ENCODE data around the gene SPINK14.

SPINK14 gene

DNA sequence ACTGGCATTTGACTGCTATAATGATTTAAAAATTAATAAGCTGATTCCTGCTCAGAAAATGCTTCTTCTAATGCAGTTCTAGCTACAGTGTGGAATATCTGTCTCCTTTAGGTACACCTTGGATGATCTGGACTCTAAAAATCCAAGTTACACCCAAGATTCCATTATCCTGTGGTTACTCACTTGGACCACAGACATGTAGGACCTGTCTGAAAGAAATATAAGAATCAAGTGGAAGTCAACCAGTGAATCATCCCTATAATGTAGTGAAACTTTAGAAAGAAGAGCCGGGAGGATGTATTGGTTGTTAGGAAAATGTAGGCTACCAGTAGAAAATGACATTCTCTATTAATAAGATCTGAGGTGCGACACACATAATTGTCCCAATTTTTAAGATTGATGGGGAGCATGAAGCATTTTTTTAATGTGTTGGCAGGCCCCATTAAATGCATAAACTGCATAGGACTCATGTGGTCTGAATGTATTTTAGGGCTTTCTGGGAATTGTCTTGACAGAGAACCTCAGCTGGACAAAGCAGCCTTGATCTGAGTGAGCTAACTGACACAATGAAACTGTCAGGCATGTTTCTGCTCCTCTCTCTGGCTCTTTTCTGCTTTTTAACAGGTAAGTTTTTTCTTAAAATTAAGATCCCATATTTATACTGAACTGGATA, 34.3 kb downstream of the SPINK14 start, which contains the start of gene SPINK6:
TSS of gene SPINK6 (plus strand) at position 512 of the 673 bp plus-strand sequence. CDS start at position 567, 55 bp downstream.
- no peak for DNase-seq

DNA sequence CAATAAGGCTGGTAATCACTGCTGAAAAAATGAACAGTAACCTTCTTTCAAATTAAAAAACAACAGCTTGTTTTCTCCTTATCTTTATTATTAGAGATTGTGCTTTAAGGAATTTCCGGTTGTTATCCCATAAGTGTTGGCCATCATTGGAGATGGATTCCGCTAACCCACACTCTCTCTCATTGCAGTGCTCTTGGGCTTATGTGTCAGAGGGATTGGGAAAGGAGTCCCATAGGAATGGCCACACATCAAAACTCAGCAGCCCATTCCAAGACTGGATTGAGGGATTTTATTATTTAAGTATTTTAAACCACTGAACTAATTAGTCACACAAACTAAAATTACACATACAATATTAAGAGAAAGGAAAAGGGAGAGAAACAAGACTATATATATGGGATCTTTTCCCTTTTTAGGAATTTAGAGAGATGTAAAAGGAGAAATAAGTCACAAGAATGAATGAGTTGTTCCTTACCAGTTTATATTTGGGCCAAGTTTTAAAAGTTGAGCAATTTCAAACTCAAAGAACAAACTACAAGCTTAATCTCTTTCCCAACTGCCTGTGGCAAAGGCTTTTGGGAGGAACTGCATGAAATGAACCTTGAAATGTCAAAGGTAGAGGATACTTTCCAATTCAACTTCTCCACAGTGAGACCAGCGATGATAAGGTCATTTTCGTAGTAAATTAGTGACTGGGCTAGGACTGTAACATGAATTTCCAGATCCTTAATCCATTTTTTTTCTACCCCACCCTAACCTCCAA, 36.9 kb downstream of the SPINK14 start:
- no peak for DNase-seq

DNA sequence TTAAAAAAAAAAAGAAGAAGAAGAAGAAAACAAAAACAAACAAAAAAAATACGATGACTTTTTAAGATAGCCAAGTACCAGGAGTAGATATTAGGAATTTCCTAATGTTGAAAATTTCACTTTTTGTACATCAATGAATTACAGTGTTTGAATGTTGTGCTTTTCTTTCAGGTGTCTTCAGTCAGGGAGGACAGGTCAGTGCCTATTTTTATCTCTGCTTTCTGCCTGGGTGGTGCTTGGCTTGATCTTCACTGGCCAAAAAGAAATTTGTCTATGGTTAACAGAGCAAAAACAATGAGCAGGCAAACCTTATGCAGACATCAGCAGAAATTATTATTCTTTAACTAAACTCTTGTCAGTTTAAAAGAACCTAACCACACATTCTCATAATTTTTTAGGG, 37.5 kb downstream of the SPINK14 start:
- no peak for DNase-seq

DNA sequence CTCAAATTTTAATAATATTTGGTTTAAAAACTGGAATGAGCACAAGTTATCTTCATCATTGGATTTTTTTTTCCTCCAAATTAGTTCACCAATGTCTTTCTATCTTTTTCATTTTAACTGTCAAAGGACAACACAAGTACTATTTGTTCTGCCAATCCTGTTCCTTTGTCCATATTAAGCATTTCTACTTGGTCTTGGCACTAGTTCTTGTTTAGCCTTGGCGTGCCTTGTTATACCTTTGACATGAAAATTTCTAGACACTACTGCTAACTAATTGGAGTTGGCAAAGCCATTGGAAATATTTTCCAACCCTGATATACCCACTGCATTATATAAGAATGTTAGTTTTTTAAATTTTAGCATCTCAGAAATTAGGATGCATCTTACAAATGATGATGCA, 38.3 kb downstream of the SPINK14 start:
- DNase-seq, result no peak

DNA sequence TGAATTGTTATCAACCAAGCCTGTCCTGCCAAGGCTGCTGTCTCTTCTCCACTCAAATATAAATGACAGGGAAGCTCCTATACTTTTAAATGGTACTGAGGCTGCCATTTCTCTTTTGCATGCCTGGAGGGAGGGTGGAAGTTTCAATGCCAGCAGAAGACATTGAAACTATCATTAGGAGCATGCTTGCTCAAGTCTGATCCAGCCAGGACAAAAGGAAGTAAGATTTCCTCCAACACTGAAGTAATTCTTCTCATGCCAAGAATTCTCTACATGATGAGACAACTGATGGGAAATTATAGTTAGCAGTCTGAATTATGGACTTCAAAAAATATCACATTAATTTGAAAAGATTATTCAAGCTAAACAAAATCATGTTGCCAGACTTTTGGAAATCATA, 39.9 kb downstream of the SPINK14 start:
- no peak for DNase-seq

DNA sequence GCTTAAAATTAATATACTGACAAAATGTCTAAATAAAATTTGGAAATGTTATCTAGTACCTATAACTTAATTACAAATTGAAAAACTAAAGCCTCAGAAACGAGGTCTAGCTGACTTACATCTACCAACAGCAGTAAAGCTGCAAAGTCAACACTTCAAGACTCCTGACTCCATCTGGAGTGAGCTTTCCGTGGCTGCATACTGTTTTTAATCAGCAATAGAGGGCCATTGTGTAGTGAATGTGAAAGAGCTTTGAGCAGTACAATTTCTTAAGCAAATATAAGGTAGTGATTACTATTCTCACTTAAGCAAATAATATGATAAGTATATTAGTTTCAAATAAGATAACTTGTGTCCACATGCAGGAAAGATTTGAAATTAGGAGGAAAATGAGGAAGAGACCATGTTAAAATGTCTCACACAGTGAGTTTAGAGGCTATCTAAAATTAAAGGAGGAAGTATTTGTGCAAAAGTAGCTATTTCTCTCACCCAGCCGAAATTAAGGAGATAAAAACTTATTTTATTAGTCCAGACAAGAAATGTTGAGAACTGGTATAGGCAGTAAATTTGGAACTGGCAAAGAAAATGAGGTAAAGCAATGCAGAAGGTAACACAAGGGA, 40.9 kb downstream of the SPINK14 start:
- DNase-seq, result peak; percentile 20

DNA sequence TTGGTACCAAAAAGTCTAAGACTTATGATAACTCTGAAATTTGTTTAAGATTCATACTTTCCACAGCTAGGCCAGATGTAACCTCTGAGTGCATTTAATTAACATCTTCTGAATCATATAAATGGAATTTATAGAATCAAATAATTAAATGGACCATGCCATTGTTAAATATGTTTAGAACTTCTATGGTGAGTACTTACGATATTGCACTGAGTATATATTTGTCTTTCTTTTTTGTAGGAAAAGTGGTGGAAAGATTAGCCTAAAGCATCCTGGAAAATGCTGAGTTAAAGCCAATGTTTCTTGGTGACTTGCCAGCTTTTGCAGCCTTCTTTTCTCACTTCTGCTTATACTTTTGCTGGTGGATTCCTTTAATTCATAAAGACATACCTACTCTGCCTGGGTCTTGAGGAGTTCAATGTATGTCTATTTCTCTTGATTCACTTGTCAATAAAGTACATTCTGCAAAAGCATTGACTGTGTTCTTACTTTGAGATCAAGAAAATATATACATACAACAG, 46.4 kb downstream of the SPINK14 start:
- no peak for DNase-seq

DNA sequence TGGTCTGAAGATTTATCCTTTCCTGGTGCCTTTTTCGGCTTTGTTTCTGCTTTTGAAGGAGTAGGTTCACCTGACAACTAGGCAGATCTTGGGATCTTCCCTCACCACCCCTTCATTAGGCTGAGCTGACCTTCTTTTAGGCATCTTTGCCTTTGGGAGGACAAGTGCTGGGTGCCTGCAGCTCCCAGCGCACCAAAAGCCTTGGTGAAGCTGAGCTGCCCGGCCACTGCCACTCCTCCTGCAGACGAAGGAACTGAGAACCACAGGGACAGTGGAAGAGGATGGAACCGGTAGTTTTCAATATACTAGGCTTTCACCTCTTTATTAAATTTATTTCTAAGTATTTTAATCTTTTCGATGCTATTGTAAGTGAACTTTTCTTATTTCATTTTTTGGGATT, 53.2 kb downstream of the SPINK14 start:
- no peak for DNase-seq

DNA sequence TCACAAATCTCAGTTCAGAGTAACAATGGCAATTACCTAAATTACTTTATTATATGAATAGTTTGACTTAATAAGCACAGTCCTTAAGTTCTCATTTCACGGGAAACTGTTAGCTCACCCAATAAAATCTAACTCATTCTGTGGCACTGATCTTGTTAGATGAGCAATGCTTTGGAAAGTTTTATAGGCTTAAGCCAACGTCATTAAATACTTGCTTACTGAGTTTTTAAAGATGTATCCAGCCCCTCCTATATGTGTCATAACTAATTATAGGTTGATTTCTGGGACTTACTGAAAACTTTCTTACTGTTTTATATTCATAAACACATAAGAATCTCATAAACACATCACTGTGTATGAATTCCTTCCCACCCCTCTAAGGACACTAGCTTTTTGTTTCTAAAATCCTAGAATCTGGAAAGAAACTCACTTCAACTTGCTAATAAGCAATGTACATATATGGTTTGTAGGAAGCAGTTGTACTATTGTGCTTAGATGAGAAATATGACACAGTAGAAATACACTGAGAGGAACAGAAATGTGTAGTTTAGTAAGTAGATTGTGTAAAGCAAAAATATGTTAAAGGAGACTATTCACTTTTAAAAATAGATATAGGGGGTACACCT, 55.9 kb downstream of the SPINK14 start:
- DNase-seq, result no peak

Data from NCI-H1436 treated with DMSO at 0.1 percent for 48 hours (cell line).